Measurements from ENCODE around the gene TTLL8.

The TTLL8 gene

DNA sequence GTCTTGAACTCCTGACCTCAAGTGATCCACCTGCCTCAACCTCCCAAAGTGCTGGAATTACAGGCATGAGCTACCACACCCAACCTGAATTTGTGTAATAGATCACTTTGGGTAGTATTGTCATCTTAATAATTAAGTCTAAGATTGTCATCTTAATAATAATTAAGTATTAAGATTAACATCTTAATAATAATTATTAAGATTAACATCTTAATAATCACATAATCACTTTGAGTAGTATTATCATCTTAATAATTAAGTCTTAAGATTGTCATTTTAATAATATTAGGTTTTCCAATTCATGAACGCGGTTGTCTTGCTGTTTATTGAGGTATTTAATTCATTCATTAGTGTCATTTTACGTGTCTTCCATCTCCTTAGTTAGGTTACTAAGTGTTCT lies 40.0 kb upstream of the TTLL8 start:
- H3K4me3 ChIP-seq (replicated peaks; ENCODE audit: low read depth, low read length) = no peak overlapping the region
- TF ChIP-seq, protein P1, sequence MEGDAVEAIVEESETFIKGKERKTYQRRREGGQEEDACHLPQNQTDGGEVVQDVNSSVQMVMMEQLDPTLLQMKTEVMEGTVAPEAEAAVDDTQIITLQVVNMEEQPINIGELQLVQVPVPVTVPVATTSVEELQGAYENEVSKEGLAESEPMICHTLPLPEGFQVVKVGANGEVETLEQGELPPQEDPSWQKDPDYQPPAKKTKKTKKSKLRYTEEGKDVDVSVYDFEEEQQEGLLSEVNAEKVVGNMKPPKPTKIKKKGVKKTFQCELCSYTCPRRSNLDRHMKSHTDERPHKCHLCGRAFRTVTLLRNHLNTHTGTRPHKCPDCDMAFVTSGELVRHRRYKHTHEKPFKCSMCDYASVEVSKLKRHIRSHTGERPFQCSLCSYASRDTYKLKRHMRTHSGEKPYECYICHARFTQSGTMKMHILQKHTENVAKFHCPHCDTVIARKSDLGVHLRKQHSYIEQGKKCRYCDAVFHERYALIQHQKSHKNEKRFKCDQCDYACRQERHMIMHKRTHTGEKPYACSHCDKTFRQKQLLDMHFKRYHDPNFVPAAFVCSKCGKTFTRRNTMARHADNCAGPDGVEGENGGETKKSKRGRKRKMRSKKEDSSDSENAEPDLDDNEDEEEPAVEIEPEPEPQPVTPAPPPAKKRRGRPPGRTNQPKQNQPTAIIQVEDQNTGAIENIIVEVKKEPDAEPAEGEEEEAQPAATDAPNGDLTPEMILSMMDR (IDR thresholded peaks at IDR 0.05; ENCODE audit: low read depth, low read length, missing control alignments) = no peak

DNA sequence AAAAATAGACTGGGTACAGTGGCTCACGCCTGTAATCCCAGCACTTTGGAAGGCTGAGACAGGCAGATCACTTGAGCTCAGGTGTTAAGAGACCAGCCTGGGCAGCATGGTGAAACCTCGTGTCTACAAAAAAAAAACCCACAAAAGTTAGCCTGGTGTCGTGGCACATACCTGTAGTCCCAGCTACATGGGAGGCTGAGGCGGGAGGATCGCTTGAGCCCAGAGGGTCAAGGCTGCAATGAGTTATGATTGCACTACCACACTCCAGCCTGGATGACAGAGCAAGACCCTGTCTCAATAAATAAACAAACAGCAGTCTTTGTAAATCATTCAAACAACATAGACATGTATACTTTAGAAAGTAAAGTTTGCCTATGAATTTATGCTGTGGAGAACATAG lies 34.2 kb upstream of the TTLL8 start:
- no peak overlapping the region for H3K4me3 ChIP-seq (replicated peaks; ENCODE audit: low read depth, low read length)
- no peak for DNase-seq (ENCODE audit: extremely low read depth, low read depth)
- TF ChIP-seq, protein P1 (IDR thresholded peaks at IDR 0.05; ENCODE audit: low read depth, low read length, missing control alignments) = no peak

More for the DNA sequence above, 40.0 kb upstream of the TTLL8 start:
- DNase-seq (ENCODE audit: extremely low read depth, low read depth) = no peak

DNA sequence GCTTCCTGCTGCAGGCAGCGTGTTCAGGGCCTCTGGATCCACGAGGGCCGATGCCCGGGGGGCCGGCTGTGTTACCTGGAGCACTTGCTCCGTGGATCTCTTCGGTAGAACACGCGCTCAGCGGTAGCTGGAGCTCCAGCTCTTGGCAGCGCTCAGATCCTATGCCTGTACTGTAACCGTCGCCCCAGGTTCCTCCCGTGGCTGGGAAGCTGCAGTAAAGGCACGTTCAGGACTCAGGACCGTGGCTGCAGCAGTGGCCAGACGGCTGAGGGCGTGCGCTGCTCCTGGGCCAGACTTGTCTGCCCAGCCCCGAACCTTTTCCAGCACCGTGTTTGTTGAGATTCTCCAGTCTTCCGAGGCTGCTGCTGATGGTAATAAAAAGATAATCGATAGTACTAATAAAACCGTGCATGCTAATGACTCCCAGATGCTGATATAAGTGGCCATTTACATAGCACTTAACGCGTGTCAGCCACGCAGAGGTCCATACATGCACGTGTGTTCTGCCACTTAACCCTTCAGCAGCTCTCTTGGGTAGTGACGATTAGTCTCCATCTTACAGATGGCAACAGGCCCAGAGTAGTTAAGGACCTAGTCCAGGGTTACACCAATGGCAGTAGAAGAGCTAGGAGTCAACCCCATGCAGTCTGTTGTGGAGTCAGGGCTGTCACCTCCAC lies 33.1 kb upstream of the TTLL8 start:
- no peak overlapping the region for H3K4me3 ChIP-seq (replicated peaks; ENCODE audit: low read depth, low read length)

DNA sequence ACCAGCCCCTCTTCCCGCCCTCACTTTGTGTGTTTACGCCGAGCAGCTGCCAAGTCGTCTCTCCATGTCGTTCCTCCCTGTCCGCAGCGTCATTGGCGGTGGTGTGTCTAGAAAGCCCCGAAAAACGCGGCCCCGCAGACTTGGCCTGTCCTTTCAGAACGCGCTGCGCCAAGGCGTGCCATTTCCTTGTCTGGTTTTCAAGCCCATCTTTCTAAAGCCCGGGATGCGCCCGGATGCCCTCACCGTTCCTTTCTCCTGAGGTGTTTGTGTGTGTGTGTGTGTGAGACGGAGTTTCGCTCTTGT lies 32.3 kb upstream of the TTLL8 start:
- no peak for DNase-seq (ENCODE audit: extremely low read depth, low read depth)
- H3K4me3 ChIP-seq (replicated peaks; ENCODE audit: low read depth, low read length) = no peak overlapping the region
- TF ChIP-seq, protein P1 (IDR thresholded peaks at IDR 0.05; ENCODE audit: low read depth, low read length, missing control alignments) = no peak

More for the DNA sequence above, 33.1 kb upstream of the TTLL8 start:
- DNase-seq (ENCODE audit: extremely low read depth, low read depth) = no peak
- TF ChIP-seq, protein P1 (IDR thresholded peaks at IDR 0.05; ENCODE audit: low read depth, low read length, missing control alignments) = no peak

DNA sequence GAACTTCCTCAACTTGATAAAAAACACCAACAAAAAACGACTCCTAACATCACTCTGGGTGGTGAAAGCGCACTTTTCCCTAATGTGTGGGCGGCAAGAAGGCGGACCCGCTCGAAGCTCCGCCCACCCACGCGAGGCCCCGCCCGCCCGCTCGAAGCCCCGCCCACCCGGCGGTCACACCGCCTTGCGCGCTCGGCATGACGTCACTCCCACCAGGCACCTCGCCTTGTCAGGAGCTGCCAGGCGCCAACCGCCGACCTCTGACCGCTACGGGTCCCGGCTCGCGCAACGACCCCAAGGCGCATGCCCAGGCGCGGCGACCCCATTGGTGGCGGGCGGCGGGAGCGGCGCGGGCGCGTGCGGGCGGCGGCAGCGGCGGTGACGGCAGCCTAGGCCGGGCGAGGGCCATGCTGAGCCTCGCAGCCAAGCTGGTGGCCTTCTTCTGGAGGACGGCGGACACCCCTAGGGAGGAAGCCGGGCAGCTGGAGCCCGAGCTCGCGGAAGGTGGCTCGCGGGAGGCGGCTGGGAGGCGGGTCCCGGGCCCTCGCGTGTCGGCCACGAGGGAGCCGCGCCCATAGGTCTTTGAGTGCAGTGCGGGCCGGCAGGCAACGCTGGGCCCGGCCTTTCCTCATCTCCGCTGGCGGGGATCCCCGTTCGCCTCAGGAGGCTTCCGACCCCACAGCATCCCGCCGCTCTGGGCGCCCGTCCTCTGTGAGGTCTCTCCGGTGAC lies 31.7 kb upstream of the TTLL8 start, which contains the start of gene MOV10L1:
Gene MOV10L1 (plus strand): TSS at position 325 of the 730 bp plus-strand sequence. CDS start 83 bp downstream, at position 408.
- TF ChIP-seq, protein P1 (IDR thresholded peaks at IDR 0.05; ENCODE audit: low read depth, low read length, missing control alignments) = no peak
- H3K4me3 ChIP-seq (replicated peaks; ENCODE audit: low read depth, low read length) = no peak within 1 kb of the TSS
- no peak for DNase-seq (ENCODE audit: extremely low read depth, low read depth)

DNA sequence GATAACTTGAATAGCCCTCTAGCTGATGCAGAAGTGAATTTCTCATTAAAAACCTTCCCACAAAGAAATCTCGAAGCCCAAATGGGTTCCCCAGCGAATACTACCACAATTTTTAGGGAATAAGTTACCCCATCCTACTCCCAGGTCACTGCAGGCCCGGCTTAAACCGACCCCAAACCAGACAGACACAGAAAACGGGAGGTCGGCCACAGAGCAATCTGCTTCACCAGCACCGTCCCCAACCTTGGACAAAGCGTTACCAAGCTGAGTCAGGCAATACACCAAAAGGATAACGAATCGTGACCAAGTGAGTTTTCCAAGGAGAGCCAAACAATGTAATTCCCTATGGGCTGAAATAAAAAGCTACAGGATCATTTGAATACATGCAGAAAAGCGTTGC lies 31.1 kb upstream of the TTLL8 start:
- TF ChIP-seq, protein P1 (IDR thresholded peaks at IDR 0.05; ENCODE audit: low read depth, low read length, missing control alignments) = no peak
- no peak for DNase-seq (ENCODE audit: extremely low read depth, low read depth)
- no peak overlapping the region for H3K4me3 ChIP-seq (replicated peaks; ENCODE audit: low read depth, low read length)

Measured in HFF-Myc (cell line).